Effector memory CD8-positive, alpha-beta T cell (primary cell): ENCODE measurements around the gene DCC.

Source experiments
- ATAC-seq: fragments of 150-1000 bp; cut with Tn5 transposase; replicated peaks from 2 replicates; pipeline ENCODE4 v1.10.0; 2021; ENCODE audit warnings: mild to moderate bottlenecking, moderate library complexity
- DNase-seq, 3 experiments: peaks; one replicate each; pipeline ENCODE4 v3.0.0; 2021
- H3K27ac Mint-ChIP-seq, 2 donors: one replicate each; pipeline ENCODE4 v1.8.0; 2022; ENCODE audit warnings: mild to moderate bottlenecking in 2 of 2, mixed read lengths in 2 of 2, moderate library complexity in 2 of 2
- H3K27me3 Mint-ChIP-seq, 2 donors: one replicate each; pipeline ENCODE4 v1.8.0; 2022; ENCODE audit warnings: mixed read lengths in 2 of 2
- H3K36me3 Mint-ChIP-seq: one replicate; pipeline ENCODE4 v1.8.0; 2022; ENCODE audit warnings: mild to moderate bottlenecking, moderate library complexity, mixed read lengths; ENCODE audit not compliant: insufficient read depth
- H3K4me1 Mint-ChIP-seq, 2 donors: one replicate each; pipeline ENCODE4 v1.8.0; 2022; ENCODE audit warnings: low read depth in 2 of 2, mixed read lengths in 2 of 2
- H3K4me3 Mint-ChIP-seq, 2 donors: one replicate each; pipeline ENCODE4 v1.8.0; 2022; ENCODE audit warnings: mild to moderate bottlenecking in 2 of 2, mixed read lengths in 2 of 2, moderate library complexity in 2 of 2
- H3K9me3 Mint-ChIP-seq, 2 donors: one replicate each; pipeline ENCODE4 v1.8.0; 2022; ENCODE audit warnings: mixed read lengths in 2 of 2

The DCC gene

GRCh38 chr18:52738946-52739345 is 398.9 kb downstream of the DCC start:
- H3K4me3 Mint-ChIP-seq, result no peak overlapping the region
- ATAC-seq (no peak), DNase-seq (no peak)
- H3K27me3 Mint-ChIP-seq, result no peaks in the 10 kb centered on the region
- H3K4me1 Mint-ChIP-seq, result no peaks in the 10 kb centered on the region
- no peak overlapping the region for H3K27ac Mint-ChIP-seq
- no peaks in the 10 kb centered on the region for H3K36me3 Mint-ChIP-seq
- peaks cover 13 to 15% of the 10 kb centered on the region in 2 donors for H3K9me3 Mint-ChIP-seq

- H3K9me3 Mint-ChIP-seq, result peaks cover 0 to 3% of the 10 kb centered on the region in 2 donors
These were observed 407.0 kb downstream of the DCC start for GRCh38 chr18:52746986-52747385.

GRCh38 chr18:52747869-52748268 is 407.9 kb downstream of the DCC start:
- Mint-ChIP-seq H3K36me3 (no peaks in the 10 kb centered on the region), H3K27me3 (no peaks in the 10 kb centered on the region), H3K9me3 (no peaks in the 10 kb centered on the region), H3K4me1 (no peaks in the 10 kb centered on the region), H3K27ac (no peak overlapping the region), H3K4me3 (no peak overlapping the region)
- no peak for ATAC-seq
- no peak for DNase-seq

More at GRCh38 chr18:52746986-52747385, 407.0 kb downstream of the DCC start:
- H3K4me1 Mint-ChIP-seq, result no peaks in the 10 kb centered on the region
- no peak for DNase-seq
- no peaks in the 10 kb centered on the region for H3K27me3 Mint-ChIP-seq
- no peaks in the 10 kb centered on the region for H3K36me3 Mint-ChIP-seq
- no peak overlapping the region for H3K4me3 Mint-ChIP-seq
- no peak for ATAC-seq
- H3K27ac Mint-ChIP-seq, result no peak overlapping the region

- no peak for DNase-seq
- H3K27ac Mint-ChIP-seq, result no peak overlapping the region
- no peak for ATAC-seq
- H3K4me1 Mint-ChIP-seq, result no peaks in the 10 kb centered on the region
- no peaks in the 10 kb centered on the region for H3K27me3 Mint-ChIP-seq
- no peaks in the 10 kb centered on the region for H3K9me3 Mint-ChIP-seq
- no peak overlapping the region for H3K4me3 Mint-ChIP-seq
- no peaks in the 10 kb centered on the region for H3K36me3 Mint-ChIP-seq
These were observed 408.3 kb downstream of the DCC start for GRCh38 chr18:52748343-52748742.

- no peaks in the 10 kb centered on the region for H3K4me1 Mint-ChIP-seq
- no peak for ATAC-seq
These were observed 409.5 kb downstream of the DCC start for GRCh38 chr18:52749542-52749941.

GRCh38 chr18:52750995-52751394 is 411.0 kb downstream of the DCC start:
- no peaks in the 10 kb centered on the region for H3K9me3 Mint-ChIP-seq
- H3K27me3 Mint-ChIP-seq, result no peaks in the 10 kb centered on the region
- H3K27ac Mint-ChIP-seq, result no peak overlapping the region
- DNase-seq (no peak), ATAC-seq (no peak)
- no peaks in the 10 kb centered on the region for H3K4me1 Mint-ChIP-seq
- no peaks in the 10 kb centered on the region for H3K36me3 Mint-ChIP-seq
- H3K4me3 Mint-ChIP-seq, result no peak overlapping the region

More at GRCh38 chr18:52749542-52749941, 409.5 kb downstream of the DCC start:
- no peak overlapping the region for H3K27ac Mint-ChIP-seq
- no peak for DNase-seq
- H3K9me3 Mint-ChIP-seq, result no peaks in the 10 kb centered on the region
- no peaks in the 10 kb centered on the region for H3K27me3 Mint-ChIP-seq
- H3K36me3 Mint-ChIP-seq, result no peaks in the 10 kb centered on the region
- H3K4me3 Mint-ChIP-seq, result no peak overlapping the region

GRCh38 chr18:52764316-52764715 is 424.3 kb downstream of the DCC start:
- H3K4me1 Mint-ChIP-seq, result no peaks in the 10 kb centered on the region
- H3K27ac Mint-ChIP-seq, result no peak overlapping the region
- H3K27me3 Mint-ChIP-seq, result no peaks in the 10 kb centered on the region
- ATAC-seq (no peak), DNase-seq (no peak)
- H3K9me3 Mint-ChIP-seq, result peaks cover 10 to 13% of the 10 kb centered on the region in 2 donors
- H3K36me3 Mint-ChIP-seq, result no peaks in the 10 kb centered on the region
- no peak overlapping the region for H3K4me3 Mint-ChIP-seq

GRCh38 chr18:52766002-52766545 is 426.1 kb downstream of the DCC start:
- H3K4me3 Mint-ChIP-seq, result no peak overlapping the region

GRCh38 chr18:52781113-52781512 is 441.1 kb downstream of the DCC start:
- H3K36me3 Mint-ChIP-seq, result no peaks in the 10 kb centered on the region
- ATAC-seq (no peak), DNase-seq (no peak)
- no peak overlapping the region for H3K4me3 Mint-ChIP-seq
- no peaks in the 10 kb centered on the region for H3K27me3 Mint-ChIP-seq
- no peak overlapping the region for H3K27ac Mint-ChIP-seq
- no peaks in the 10 kb centered on the region for H3K4me1 Mint-ChIP-seq
- peaks cover 10 to 21% of the 10 kb centered on the region in 2 donors for H3K9me3 Mint-ChIP-seq

More at GRCh38 chr18:52766002-52766545, 426.1 kb downstream of the DCC start:
- ATAC-seq, result no peak
- H3K9me3 Mint-ChIP-seq, result peaks cover 8 to 16% of the 10 kb centered on the region in 2 donors
- H3K4me1 Mint-ChIP-seq, result no peaks in the 10 kb centered on the region
- H3K27ac Mint-ChIP-seq, result no peak overlapping the region
- no peaks in the 10 kb centered on the region for H3K36me3 Mint-ChIP-seq
- H3K27me3 Mint-ChIP-seq, result no peaks in the 10 kb centered on the region
- no peak for DNase-seq

- no peaks in the 10 kb centered on the region for H3K4me1 Mint-ChIP-seq
- no peak overlapping the region for H3K4me3 Mint-ChIP-seq
- H3K27ac Mint-ChIP-seq, result no peak overlapping the region
- H3K27me3 Mint-ChIP-seq, result no peaks in the 10 kb centered on the region
- no peaks in the 10 kb centered on the region for H3K36me3 Mint-ChIP-seq
- ATAC-seq (no peak), DNase-seq (no peak)
- peaks cover 0 to 17% of the 10 kb centered on the region in 2 donors for H3K9me3 Mint-ChIP-seq
These were observed 451.3 kb downstream of the DCC start for GRCh38 chr18:52791321-52791720.

- H3K27ac Mint-ChIP-seq, result no peak overlapping the region
- no peak for DNase-seq
- H3K27me3 Mint-ChIP-seq, result no peaks in the 10 kb centered on the region
- peaks cover 6 to 22% of the 10 kb centered on the region in 2 donors for H3K9me3 Mint-ChIP-seq
- H3K4me1 Mint-ChIP-seq, result no peaks in the 10 kb centered on the region
- ATAC-seq, result no peak
- no peaks in the 10 kb centered on the region for H3K36me3 Mint-ChIP-seq
- H3K4me3 Mint-ChIP-seq, result no peak overlapping the region
These were observed 472.8 kb downstream of the DCC start for GRCh38 chr18:52812834-52813233.

- DNase-seq (no peak), ATAC-seq (no peak)
- no peak overlapping the region for H3K4me3 Mint-ChIP-seq
- H3K27me3 Mint-ChIP-seq, result no peaks in the 10 kb centered on the region
- no peaks in the 10 kb centered on the region for H3K36me3 Mint-ChIP-seq
- H3K9me3 Mint-ChIP-seq, result peaks cover 3 to 19% of the 10 kb centered on the region in 2 donors
- H3K4me1 Mint-ChIP-seq, result no peaks in the 10 kb centered on the region
- no peak overlapping the region for H3K27ac Mint-ChIP-seq
These were observed 473.8 kb downstream of the DCC start for GRCh38 chr18:52813635-52814416.

- no peak for ATAC-seq
- H3K27ac Mint-ChIP-seq, result no peak overlapping the region
- no peak overlapping the region for H3K4me3 Mint-ChIP-seq
- DNase-seq, result no peak
- no peaks in the 10 kb centered on the region for H3K4me1 Mint-ChIP-seq
- peaks cover 0 to 2% of the 10 kb centered on the region in 2 donors for H3K9me3 Mint-ChIP-seq
- H3K36me3 Mint-ChIP-seq, result no peaks in the 10 kb centered on the region
- no peaks in the 10 kb centered on the region for H3K27me3 Mint-ChIP-seq
These were observed 475.7 kb downstream of the DCC start for GRCh38 chr18:52815651-52816050.

GRCh38 chr18:52816121-52816520 is 476.1 kb downstream of the DCC start:
- Mint-ChIP-seq H3K27ac (no peak overlapping the region), H3K36me3 (no peaks in the 10 kb centered on the region), H3K4me1 (no peaks in the 10 kb centered on the region), H3K4me3 (no peak overlapping the region), H3K9me3 (peaks cover 0 to 2% of the 10 kb centered on the region in 2 donors), H3K27me3 (no peaks in the 10 kb centered on the region)
- ATAC-seq (no peak), DNase-seq (no peak)
